Lower leg skin (tissue), 4 donors: Measurements from ENCODE around the gene FBXO7. TPM values are rescaled to one million over a fixed set of nuclear protein-coding genes. Genes with fewer than 3 reads are reported as not detected.
A peak's percentile ranks its signal among the peaks of the same experiment; 100 is the strongest.
"Not testable (repeated sequence)": the region's sequence is repeated elsewhere in the genome, so short reads cannot be mapped to it uniquely, and the experiment has no call there.

Experiments
- DNase-seq, 2 donors: peaks; one replicate each; pipeline ENCODE4 v3.0.0-alpha.2; 2019; ENCODE audit warnings: low spot score in 2 of 2
- H3K4me3 ChIP-seq: fragments of 200-600 bp; sonication (generic); 2 replicates; pipeline ENCODE4 v1.5.1; 2017; ENCODE audit warnings: mild to moderate bottlenecking, low read depth; ENCODE audit not compliant: poor library complexity, severe bottlenecking
- CTCF ChIP-seq, 3 donors: fragments of 450-650 bp; IDR thresholded peaks; one replicate each; pipeline ENCODE4 v1.5.1; 2016; ENCODE audit warnings: antibody characterized with exemption in 3 of 3, mild to moderate bottlenecking in 3 of 3, moderate library complexity in 2 of 3
- POLR2A ChIP-seq, 2 donors: fragments of 450-650 bp; IDR thresholded peaks; one replicate each; pipeline ENCODE4 v1.6.1; 2016 to 2017; ENCODE audit warnings: antibody characterized with exemption in 2 of 2, mild to moderate bottlenecking in 1 of 2, moderate library complexity in 1 of 2
- WGBS, 2 donors: methylation state at CpG; one replicate each; pipeline ENCODE4 v1.1.5; 2018; 5-methylcytosine and 5-hydroxymethylcytosine counted together
- intact Hi-C: fragments of 100-400 bp; cut with DNase I; formaldehyde crosslinking; loops from one replicate; pipeline ENCODE4 v1.15.0; 2023; ENCODE audit warnings: low total_unique reads
- total RNA-seq, 4 donors: library from RNA; depleted of rRNA; stranded (reverse); fragments of >200 nt; gene quantifications; one replicate each; pipeline ENCODE4 v1.1.0, GENCODE V29; 2016

FBXO7 gene
- total RNA-seq, 4 donors from 2014 or later: 61.6 to 89.4 (median 80.6) TPM

GRCh38 chr22:32473388-32473952 lies 1.1 kb upstream of the FBXO7 start:
- DNase-seq: no peak
- WGBS, 2 donors: 34 to 45% methylated on average over 6 of the region's 6 CpGs
- no peak for TF ChIP-seq CTCF (IDR thresholded peaks at IDR 0.05)
- TF ChIP-seq POLR2A (IDR thresholded peaks at IDR 0.05): no peak
- H3K4me3 ChIP-seq: no peak overlapping the region
- intact Hi-C loops: loop anchor here (10.0 kb wide), 1 partner anchor 809 kb away; the partner anchor contains the start of gene PISD

DNA sequence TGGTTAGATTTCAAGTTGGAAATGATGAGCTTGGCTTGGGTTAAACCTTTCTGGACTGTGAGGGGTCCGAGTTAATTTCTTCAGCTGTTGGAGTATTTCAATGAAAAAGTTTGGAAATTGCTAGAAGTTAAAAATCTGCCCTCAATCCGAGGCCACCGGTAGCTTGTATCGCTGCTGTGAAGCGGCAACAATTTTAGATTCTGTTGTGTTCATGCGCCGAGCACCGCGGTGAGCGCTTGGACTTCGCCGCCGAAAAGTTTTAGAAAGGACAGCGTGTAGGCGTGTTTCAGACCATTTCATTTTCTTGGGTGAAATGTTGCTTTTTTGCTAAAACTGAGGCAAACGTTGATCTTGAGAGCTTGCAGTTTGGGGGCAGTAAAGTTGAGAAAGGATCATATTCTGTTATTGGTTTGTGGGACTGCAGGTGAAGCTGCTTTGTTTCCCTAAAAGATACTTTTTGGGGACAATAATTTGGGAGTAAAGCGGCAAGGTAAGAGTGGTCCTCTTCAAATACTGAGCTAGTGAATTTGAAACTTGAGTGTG lies 928 bp downstream of the FBXO7 start:
- peak; percentile 25 to 90 for DNase-seq
- intact Hi-C loops: loop anchor here (10.0 kb wide), 1 partner anchor 811 kb away; the partner anchor contains the start of gene PISD

DNA sequence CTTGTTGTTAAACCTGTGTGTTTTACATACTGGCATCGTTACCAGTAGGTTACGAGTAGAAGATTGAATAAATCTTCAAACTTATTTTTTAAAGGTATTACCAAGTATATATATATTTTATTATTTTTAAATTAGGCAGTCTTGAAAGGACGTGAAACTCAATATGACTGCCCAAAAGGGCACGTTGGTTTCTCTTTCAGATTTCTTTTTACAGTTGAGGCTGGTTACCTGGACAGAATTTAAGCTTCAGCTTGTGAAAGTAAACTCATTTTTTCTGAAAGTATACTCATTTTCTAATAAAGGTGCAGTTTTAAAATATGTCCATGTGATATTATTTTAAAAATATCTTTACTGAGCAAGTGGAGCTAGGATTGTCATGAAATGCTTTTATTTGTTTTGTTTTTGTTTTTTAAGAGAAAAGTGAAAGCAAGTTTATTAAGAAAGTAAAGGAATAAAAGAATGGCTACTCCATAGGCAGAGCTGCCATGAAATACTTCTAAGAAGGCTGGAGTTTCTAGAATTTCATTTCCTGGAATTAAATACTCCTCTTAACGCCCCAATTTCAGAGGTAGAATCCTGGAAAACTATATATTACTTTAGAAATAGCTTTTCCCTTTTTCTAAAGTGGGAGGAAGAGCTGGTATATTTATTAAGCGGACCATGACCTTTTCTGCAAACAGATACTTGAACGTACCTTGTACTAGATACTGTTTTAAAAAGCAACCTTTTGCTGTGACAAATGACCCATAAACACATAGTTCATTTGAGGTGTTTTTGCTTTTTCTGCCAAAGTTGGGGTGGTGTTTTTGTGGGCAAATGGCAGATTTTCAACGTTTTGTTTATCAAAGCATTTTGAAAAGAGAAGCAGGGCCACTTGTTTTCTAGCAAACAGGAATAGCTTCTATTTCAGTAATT lies 1.9 kb downstream of the FBXO7 start:
- WGBS, 2 donors: 21 to 25% methylated on average over 8 of the region's 8 CpGs
- DNase-seq: no peak
- intact Hi-C loops: loop anchor here (10.0 kb wide), 1 partner anchor 812 kb away; the partner anchor contains the start of gene PISD
- no peak overlapping the region for H3K4me3 ChIP-seq
- no peak for TF ChIP-seq CTCF (IDR thresholded peaks at IDR 0.05)
- TF ChIP-seq POLR2A (IDR thresholded peaks at IDR 0.05): no peak

More for the DNA sequence above, 928 bp downstream of the FBXO7 start:
- no peak for TF ChIP-seq POLR2A (IDR thresholded peaks at IDR 0.05)
- no peak for TF ChIP-seq CTCF (IDR thresholded peaks at IDR 0.05)
- peak overlapping the region; percentile 90 for H3K4me3 ChIP-seq
- WGBS, 2 donors: 1% methylated on average over 17 of the region's 17 CpGs

DNA sequence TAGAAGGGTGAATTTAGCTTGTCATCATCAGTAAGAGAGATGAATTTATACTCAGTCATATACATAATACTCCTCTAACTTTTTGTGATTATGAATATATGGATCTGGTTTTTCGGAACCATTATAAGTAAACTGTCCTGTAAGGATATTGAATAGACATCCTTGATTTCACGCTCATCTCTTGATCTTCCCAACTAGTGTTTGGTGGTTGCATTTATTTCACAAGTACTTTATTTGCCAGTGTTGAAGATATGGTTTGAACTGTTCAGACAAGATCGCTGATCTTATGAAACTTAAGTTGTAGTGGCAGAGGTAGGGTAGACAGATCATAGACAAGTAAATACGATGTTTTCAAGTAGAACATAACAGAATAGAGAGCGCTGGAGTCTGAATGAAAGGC lies 3.0 kb downstream of the FBXO7 start:
- H3K4me3 ChIP-seq: no peak overlapping the region
- intact Hi-C loops: loop anchor here (10.0 kb wide), 1 partner anchor 813 kb away; the partner anchor contains the start of gene PISD
- WGBS, 2 donors: 92 to 95% methylated on average over 5 of the region's 5 CpGs
- no peak for DNase-seq
- TF ChIP-seq CTCF (IDR thresholded peaks at IDR 0.05) (no peak), POLR2A (IDR thresholded peaks at IDR 0.05) (no peak)

GRCh38 chr22:32478552-32478951 lies 3.9 kb downstream of the FBXO7 start:
- H3K4me3 ChIP-seq, DNase-seq: not testable (repeated sequence)
- intact Hi-C loops: loop anchor here (10.0 kb wide), 1 partner anchor 814 kb away; the partner anchor contains the start of gene PISD
- 92 to 97% methylated on average over 2 of the region's 2 CpGs for WGBS, 2 donors

DNA sequence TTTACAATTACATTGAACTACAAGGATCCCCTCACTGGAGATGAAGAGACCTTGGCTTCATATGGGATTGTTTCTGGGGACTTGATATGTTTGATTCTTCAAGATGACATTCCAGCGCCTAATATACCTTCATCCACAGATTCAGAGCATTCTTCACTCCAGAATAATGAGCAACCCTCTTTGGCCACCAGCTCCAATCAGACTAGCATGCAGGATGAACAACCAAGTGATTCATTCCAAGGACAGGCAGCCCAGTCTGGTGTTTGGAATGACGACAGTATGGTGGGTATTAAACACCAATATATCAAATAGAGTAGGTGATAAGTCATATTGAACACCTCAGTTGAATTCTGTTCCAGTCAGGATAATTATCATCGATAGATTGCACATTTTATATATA lies 4.4 kb downstream of the FBXO7 start:
- TF ChIP-seq POLR2A (IDR thresholded peaks at IDR 0.05) (no peak), CTCF (IDR thresholded peaks at IDR 0.05) (no peak)
- WGBS, 2 donors: 95 to 98% methylated on average over 3 of the region's 3 CpGs
- DNase-seq: no peak
- H3K4me3 ChIP-seq: no peak overlapping the region
- intact Hi-C loops: loop anchor here (10.0 kb wide), 1 partner anchor 814 kb away; the partner anchor contains the start of gene PISD
